GM12878 (cell line): Measurements from ENCODE around the gene LIFR. TPM values are rescaled to one million over a fixed set of nuclear protein-coding genes. Genes with fewer than 3 reads are reported as not detected.

ENCODE experiments used
- ATAC-seq: fragments of 200-7000 bp; cut with Tn5 transposase; 3 replicates; pipeline ENCODE4 v1.9.1; 2020; ENCODE audit warnings: mild to moderate bottlenecking, moderate library complexity
- BruUV-seq: library from RNA; stranded (reverse); fragments of 400-500 nt; replicated peaks from 2 replicates; lab custom pipeline; 2021; lab: Mats Ljungman, UMichigan
- CTCF ChIA-PET: fragments of 300-600 bp; sonication (Branson Sonifier 250); formaldehyde crosslinking; extraction: SDS; loops from one replicate; lab custom pipeline; 2021; ENCODE audit warnings: inconsistent platforms; lab: Yijun Ruan, JAX
- POLR2A ChIA-PET: fragments of 350-600 bp; formaldehyde crosslinking; extraction: SDS; loops from one replicate; lab custom pipeline; 2021; ENCODE audit warnings: inconsistent platforms; lab: Charles Lee
- RAD21 ChIA-PET: fragments of 300-600 bp; sonication (Branson Sonifier 250); formaldehyde crosslinking; loops from one replicate; lab custom pipeline; 2023; ENCODE audit warnings: antibody characterized with exemption; ENCODE audit not compliant: unreplicated experiment; lab: Charles Lee
- SMC1A ChIA-PET: fragments of 300-600 bp; sonication (Branson Sonifier 250); formaldehyde crosslinking; loops from one replicate; lab custom pipeline; 2023; ENCODE audit not compliant: unreplicated experiment, uncharacterized antibody; lab: Charles Lee
- DNase-seq: peaks from one replicate; pipeline ENCODE4 v3.0.0-alpha.2; 2011; ENCODE audit warnings: low read depth, low spot score
- FAIRE-seq: peaks from 3 replicates; lab custom pipeline; 2011; peaks lifted over from hg19 to GRCh38; lab: Jason Lieb, UNC
- H2AFZ ChIP-seq: 2 replicates; pipeline ENCODE4 v1.6.0; 2011; ENCODE audit warnings: low read depth, low read length, control low read depth; ENCODE audit not compliant: control insufficient read depth
- H3K27ac ChIP-seq: 2 replicates; pipeline ENCODE4 v1.5.1; 2011; ENCODE audit warnings: control low read depth; ENCODE audit not compliant: control insufficient read depth, insufficient read depth
- H3K27me3 ChIP-seq, 2 experiments: replicated peaks in 1 of 2; 2 replicates each; pipeline versions ENCODE4 v1.6.0 to v1.6.1; 2011; ENCODE audit warnings: low read length in 1 of 2; ENCODE audit not compliant: control insufficient read depth in 2 of 2, insufficient read depth in 2 of 2
- H3K36me3 ChIP-seq, 2 experiments: 2 replicates each; pipeline ENCODE4 v1.5.1; 2011; ENCODE audit warnings: low read length in 1 of 2; ENCODE audit not compliant: control insufficient read depth in 2 of 2, insufficient read depth in 2 of 2
- H3K4me1 ChIP-seq: 2 replicates; pipeline ENCODE4 v1.6.1; 2011; ENCODE audit warnings: mild to moderate bottlenecking, low read length, moderate library complexity, mixed read lengths; ENCODE audit not compliant: control insufficient read depth, insufficient read depth
- H3K4me2 ChIP-seq: 2 replicates; pipeline ENCODE4 v1.6.0; 2011; ENCODE audit warnings: control low read depth; ENCODE audit not compliant: control insufficient read depth, insufficient read depth
- H3K4me3 ChIP-seq: fragments of 200-600 bp; sonication (generic); 2 replicates; pipeline ENCODE4 v1.5.1; 2016
- H3K79me2 ChIP-seq: 2 replicates; pipeline ENCODE4 v1.6.0; 2011; ENCODE audit warnings: low read length; ENCODE audit not compliant: control insufficient read depth, insufficient read depth
- H3K9ac ChIP-seq: 2 replicates; pipeline ENCODE4 v1.8.0; 2011; ENCODE audit warnings: low read length, control low read depth, mixed read lengths; ENCODE audit not compliant: control insufficient read depth, insufficient read depth
- H3K9me3 ChIP-seq: replicated peaks from 3 replicates; pipeline ENCODE4 v1.5.1; 2011; ENCODE audit warnings: mild to moderate bottlenecking, low read length; ENCODE audit not compliant: control insufficient read depth, insufficient read depth
- H4K20me1 ChIP-seq: 2 replicates; pipeline ENCODE4 v1.6.0; 2011; ENCODE audit not compliant: control insufficient read depth, insufficient read depth
- IRF3 ChIP-seq: fragments of 450-650 bp; IDR thresholded peaks from 2 replicates; pipeline ENCODE4 v1.6.1; 2014; ENCODE audit warnings: mild to moderate bottlenecking
- MYB ChIP-seq: fragments of 150-350 bp; IDR thresholded peaks from 2 replicates; pipeline ENCODE4 v1.6.1; 2014; ENCODE audit warnings: mild to moderate bottlenecking, low read depth, low read length, borderline replicate concordance
- NR2C1 ChIP-seq: fragments of 450-650 bp; IDR thresholded peaks from 2 replicates; pipeline ENCODE4 v1.6.1; 2017; ENCODE audit warnings: antibody characterized with exemption, mild to moderate bottlenecking, moderate library complexity
- SP1 ChIP-seq: IDR thresholded peaks from one replicate; pipeline ENCODE4 v1.6.1; 2011; ENCODE audit warnings: low read depth, low read length
- SREBF1 ChIP-seq: IDR thresholded peaks from 2 replicates; pipeline ENCODE4 v1.6.1; 2012; ENCODE audit warnings: mild to moderate bottlenecking, low read length
- STAT1 ChIP-seq: fragments of 450-650 bp; conservative IDR thresholded peaks from 2 replicates; pipeline ENCODE4 v1.6.1; 2014; ENCODE audit warnings: antibody characterized with exemption, mild to moderate bottlenecking
- TAF1 ChIP-seq: IDR thresholded peaks from 2 replicates; pipeline ENCODE4 v1.6.1; 2011; ENCODE audit warnings: mild to moderate bottlenecking, low read depth, low read length, borderline replicate concordance
- TCF3 ChIP-seq: IDR thresholded peaks from 2 replicates; pipeline ENCODE4 v1.6.1; 2012; ENCODE audit warnings: low read depth, mild to moderate bottlenecking, low read length, borderline replicate concordance; ENCODE audit not compliant: insufficient read depth
- YY1 ChIP-seq: IDR thresholded peaks from 2 replicates; pipeline ENCODE4 v1.6.1; 2011; ENCODE audit warnings: low read depth, mild to moderate bottlenecking, low read length
- ZBTB40 ChIP-seq: fragments of 450-650 bp; IDR thresholded peaks from 2 replicates; pipeline ENCODE4 v1.6.1; 2016; ENCODE audit warnings: mild to moderate bottlenecking, moderate library complexity, borderline replicate concordance
- WGBS: methylation state at CpG from one replicate; pipeline ENCODE4 v1.1.6; 2016; ENCODE audit warnings: low lambda C conversion rate; ENCODE audit not compliant: insufficient replicate concordance, insufficient coverage; ENCODE audit errors: missing lambda C conversion rate; 5-methylcytosine and 5-hydroxymethylcytosine counted together
- in situ Hi-C: fragments of 300-500 bp; cut with MboI; formaldehyde crosslinking; loops from 9 replicates; pipeline ENCODE4 v1.14.3; 2018; ENCODE audit warnings: mixed read lengths
- intact Hi-C: fragments of 100-400 bp; cut with micrococcal nuclease; formaldehyde crosslinking; loops from one replicate; pipeline ENCODE4 v1.14.2; 2022; ENCODE audit not compliant: unreplicated experiment
- polyA plus RNA-seq, 11 experiments: library from polyadenylated mRNA; depleted of rRNA in 4 of 11; unstranded in 6 of 11; stranded (reverse) in 5 of 11; fragments of >200 nt; fragmentation: Nextera tagmentation in 4 of 11; fragmentation: Illumina TruSeq in 1 of 11; extraction: Ambion mirVana in 4 of 11; extraction: Trizol in 1 of 11; gene quantifications; 1 replicate in 1 of 11; 2 replicates in 10 of 11; pipeline versions ENCODE4 v1.2.1 to v1.2.3, GENCODE V29; 2011 to 2016; ENCODE audit warnings: inconsistent platforms in 2 of 11, missing spikeins in 2 of 11, low read depth in 1 of 11
- total RNA-seq, 4 experiments: library from RNA; depleted of rRNA in 3 of 4; stranded (reverse); fragments of >200 nt in 3 of 4; fragmentation: Illumina TruSeq in 1 of 4; extraction: Trizol in 1 of 4; gene quantifications; 2 replicates each; pipeline versions ENCODE4 v1.2.1 to v1.2.3, GENCODE V29; 2013 to 2021

Gene LIFR
- total and polyA plus RNA-seq, 10 of the 15 experiments (the other 5 are each of a cell fraction or from before 2014, with no cell fraction given) = 0.10 TPM; not detected in 9

- no peak for TF ChIP-seq TAF1
- no peak for TF ChIP-seq SREBF1
- no peak for TF ChIP-seq YY1
- TF ChIP-seq SP1 = no peak
- TF ChIP-seq NR2C1 = no peak
- no peak for TF ChIP-seq MYB
- TF ChIP-seq STAT1 = no peak
- TF ChIP-seq TCF3 = no peak
- TF ChIP-seq IRF3 = no peak
- no peak for TF ChIP-seq ZBTB40
- Histone ChIP-seq H3K27ac (no peak overlapping the region), H3K4me2 (no peak overlapping the region), H3K4me1 (no peaks in the 10 kb centered on the region), H3K36me3 (no peaks in the 10 kb centered on the region), H3K27me3 (peaks cover 5 to 11% of the 10 kb centered on the region in 2 experiments; a peak in 2 of 4 replicates), H3K79me2 (no peaks in the 10 kb centered on the region), H4K20me1 (no peaks in the 10 kb centered on the region), H3K9me3 (no peaks in the 10 kb centered on the region), H2AFZ (no peak overlapping the region), H3K9ac (no peak overlapping the region), H3K4me3 (no peak overlapping the region)
- in situ Hi-C loops = no loop called here
- BruUV-seq = no TSS peak
- DNase-seq = no peak
- RAD21 ChIA-PET = no interaction called here
- intact Hi-C loops = no loop called here
- WGBS = 20% methylated on average over 3 of the region's 3 CpGs
- no peak for ATAC-seq
- POLR2A ChIA-PET = no interaction called here
- FAIRE-seq = no peak
- CTCF ChIA-PET = interaction anchor here (0.7 to 1.0 kb wide), 2 partner anchors 138 to 164 kb away, joined by 3 to 4 read pairs; no protein-coding TSS in a partner anchor
- SMC1A ChIA-PET = no interaction called here
Observed at GRCh38 chr5:38559428-38559827, 3.0 kb upstream of the LIFR start.
